IMR-90 (cell line): ENCODE results near the gene IL5RA. TPM values are rescaled to one million over a fixed set of nuclear protein-coding genes. Genes with fewer than 3 reads are reported as not detected.

Experiments used
- ATAC-seq: fragments of 200-7000 bp; cut with Tn5 transposase; 2 replicates; pipeline ENCODE4 v1.9.1; 2020; ENCODE audit warnings: low read depth, mild to moderate bottlenecking, moderate library complexity
- BruUV-seq: library from RNA; stranded (reverse); fragments of 400-500 nt; replicated peaks from 2 replicates; lab custom pipeline; 2021; lab: Mats Ljungman, UMichigan
- CTCF ChIA-PET: fragments of 300-600 bp; formaldehyde crosslinking; extraction: SDS; loops from one replicate; lab custom pipeline; 2021; ENCODE audit warnings: antibody characterized with exemption; lab: Yijun Ruan, JAX
- POLR2A ChIA-PET: fragments of 300-600 bp; sonication (Branson Sonifier 250); formaldehyde crosslinking; loops from one replicate; lab custom pipeline; 2022; ENCODE audit warnings: antibody characterized with exemption; ENCODE audit not compliant: unreplicated experiment; lab: Charles Lee
- DNase-seq: peaks from one replicate; pipeline ENCODE4 v3.0.0; 2013
- H2AFZ ChIP-seq: replicated peaks from 2 replicates; pipeline ENCODE3; 2013; ENCODE audit warnings: low read length, mild to moderate bottlenecking; ENCODE audit not compliant: poor library complexity
- H2AK5ac ChIP-seq: 2 replicates; pipeline ENCODE4 v1.6.1; 2013; ENCODE audit warnings: low read depth, low read length, inconsistent platforms
- H2AK9ac ChIP-seq: replicated peaks from 2 replicates; pipeline ENCODE3; 2013; ENCODE audit warnings: mild to moderate bottlenecking, low read depth, low read length, moderate library complexity; ENCODE audit not compliant: poor library complexity
- H2BK120ac ChIP-seq: 2 replicates; pipeline ENCODE4 v1.6.1; 2013; ENCODE audit warnings: low read depth, low read length, inconsistent platforms
- H2BK15ac ChIP-seq: 3 replicates; pipeline ENCODE4 v1.6.1; 2013; ENCODE audit warnings: low read depth, low read length, inconsistent platforms
- H2BK20ac ChIP-seq: 2 replicates; pipeline ENCODE4 v1.6.1; 2013; ENCODE audit warnings: low read depth, mild to moderate bottlenecking, inconsistent platforms, low read length, moderate library complexity
- H2BK5ac ChIP-seq: 2 replicates; pipeline ENCODE4 v1.6.1; 2013; ENCODE audit warnings: mild to moderate bottlenecking, low read depth, low read length, inconsistent platforms; ENCODE audit not compliant: poor library complexity, severe bottlenecking
- H3K14ac ChIP-seq: replicated peaks from 2 replicates; pipeline ENCODE4 v1.6.1; 2013; ENCODE audit warnings: low read depth, low read length, inconsistent platforms
- H3K18ac ChIP-seq: 2 replicates; pipeline ENCODE4 v1.6.1; 2013; ENCODE audit warnings: low read depth, low read length, control low read depth
- H3K23ac ChIP-seq: 2 replicates; pipeline ENCODE4 v1.6.1; 2013; ENCODE audit warnings: low read depth, low read length, inconsistent platforms
- H3K27ac ChIP-seq: 2 replicates; pipeline ENCODE4 v1.5.1; 2013; ENCODE audit warnings: mild to moderate bottlenecking, control low read depth, low read length; ENCODE audit not compliant: insufficient read depth
- H3K27me3 ChIP-seq: 2 replicates; pipeline ENCODE4 v1.6.1; 2013; ENCODE audit warnings: low read length; ENCODE audit not compliant: control insufficient read depth, insufficient read depth
- H3K36me3 ChIP-seq: 2 replicates; pipeline ENCODE4 v1.6.1; 2013; ENCODE audit warnings: low read length, mixed read lengths; ENCODE audit not compliant: control insufficient read depth, insufficient read depth
- H3K4ac ChIP-seq: 2 replicates; pipeline ENCODE4 v1.6.1; 2013; ENCODE audit warnings: low read depth, low read length, inconsistent platforms
- H3K4me1 ChIP-seq: 2 replicates; pipeline ENCODE4 v1.6.1; 2013; ENCODE audit warnings: low read length, mixed read lengths; ENCODE audit not compliant: control insufficient read depth, insufficient read depth
- H3K4me2 ChIP-seq: 2 replicates; pipeline ENCODE4 v1.6.1; 2013; ENCODE audit warnings: low read depth, mild to moderate bottlenecking, control low read depth, low read length, moderate library complexity
- H3K4me3 ChIP-seq: 2 replicates; pipeline ENCODE4 v1.5.1; 2013; ENCODE audit warnings: low read depth, mild to moderate bottlenecking, control low read depth, low read length, moderate library complexity; ENCODE audit not compliant: insufficient read depth
- H3K56ac ChIP-seq: 2 replicates; pipeline ENCODE4 v1.6.1; 2013; ENCODE audit warnings: low read length, inconsistent platforms; ENCODE audit not compliant: insufficient read depth; ENCODE audit errors: extremely low read depth
- H3K79me1 ChIP-seq, 2 experiments: 2 replicates each; pipeline ENCODE4 v1.6.1; 2013; ENCODE audit warnings: low read length in 2 of 2, inconsistent platforms in 1 of 2, low read depth in 1 of 2
- H3K9ac ChIP-seq: 2 replicates; pipeline ENCODE4 v1.6.1; 2013; ENCODE audit warnings: low read depth, low read length, control low read depth
- H3K9me1 ChIP-seq: 2 replicates; pipeline ENCODE4 v1.6.1; 2013; ENCODE audit warnings: low read length, inconsistent platforms; ENCODE audit not compliant: insufficient read depth
- H3K9me3 ChIP-seq: 2 replicates; pipeline ENCODE4 v1.6.1; 2013; ENCODE audit warnings: low read length; ENCODE audit not compliant: control insufficient read depth, insufficient read depth
- H4K20me1 ChIP-seq: 2 replicates; pipeline ENCODE4 v1.6.1; 2013; ENCODE audit warnings: low read length, inconsistent platforms; ENCODE audit not compliant: insufficient read depth
- H4K5ac ChIP-seq: 2 replicates; pipeline ENCODE4 v1.6.1; 2013; ENCODE audit warnings: mild to moderate bottlenecking, low read depth, low read length, control low read depth
- H4K8ac ChIP-seq, 2 experiments: 2 replicates each; pipeline ENCODE4 v1.6.1; 2013; ENCODE audit warnings: low read depth in 2 of 2, low read length in 2 of 2, control low read depth in 1 of 2, inconsistent platforms in 1 of 2
- H4K91ac ChIP-seq: 2 replicates; pipeline ENCODE4 v1.6.1; 2013; ENCODE audit warnings: low read depth, low read length, inconsistent platforms; ENCODE audit not compliant: insufficient read depth
- BHLHE40 ChIP-seq: fragments of 150-350 bp; IDR thresholded peaks from 2 replicates; pipeline ENCODE4 v1.6.1; 2016; ENCODE audit warnings: mild to moderate bottlenecking, low read depth, low read length
- CEBPB ChIP-seq: IDR thresholded peaks from 2 replicates; pipeline ENCODE4 v1.6.1; 2012; ENCODE audit warnings: low read depth, low read length, improper control_type of control experiment
- CHD1 ChIP-seq: IDR thresholded peaks from 2 replicates; pipeline ENCODE4 v1.6.1; 2012; ENCODE audit warnings: low read depth, low read length, improper control_type of control experiment
- FOS ChIP-seq: fragments of 150-350 bp; IDR thresholded peaks from 2 replicates; pipeline ENCODE4 v1.6.1; 2016; ENCODE audit warnings: low read depth, low read length
- MAFK ChIP-seq: IDR thresholded peaks from 2 replicates; pipeline ENCODE4 v1.6.1; 2012; ENCODE audit warnings: low read depth, low read length, improper control_type of control experiment
- MAZ ChIP-seq: IDR thresholded peaks from 2 replicates; pipeline ENCODE4 v1.6.1; 2012; ENCODE audit warnings: low read depth, mild to moderate bottlenecking, low read length, improper control_type of control experiment, moderate library complexity, borderline replicate concordance
- MXI1 ChIP-seq: IDR thresholded peaks from 2 replicates; pipeline ENCODE4 v1.6.1; 2012; ENCODE audit warnings: low read depth, mild to moderate bottlenecking, low read length, moderate library complexity, borderline replicate concordance
- NFE2L2 ChIP-seq: fragments of 150-350 bp; IDR thresholded peaks from 2 replicates; pipeline ENCODE4 v1.6.1; 2016; ENCODE audit warnings: low read depth, mild to moderate bottlenecking, low read length
- POLR2A ChIP-seq: IDR thresholded peaks from 2 replicates; pipeline ENCODE4 v1.6.1; 2012; ENCODE audit warnings: mild to moderate bottlenecking, low read depth, low read length
- RAD21 ChIP-seq: IDR thresholded peaks from 2 replicates; pipeline ENCODE4 v1.6.1; 2012; ENCODE audit warnings: low read length, improper control_type of control experiment
- RCOR1 ChIP-seq: IDR thresholded peaks from 2 replicates; pipeline ENCODE4 v1.6.1; 2012; ENCODE audit warnings: mild to moderate bottlenecking, low read length, improper control_type of control experiment; ENCODE audit not compliant: insufficient replicate concordance
- RFX5 ChIP-seq: IDR thresholded peaks from 2 replicates; pipeline ENCODE4 v1.8.0; 2012; ENCODE audit warnings: low read depth, mild to moderate bottlenecking, low read length, moderate library complexity
- SMC3 ChIP-seq: fragments of 150-350 bp; IDR thresholded peaks from 2 replicates; pipeline ENCODE4 v1.6.1; 2016; ENCODE audit warnings: low read depth, mild to moderate bottlenecking, antibody characterized with exemption, low read length, moderate library complexity
- USF2 ChIP-seq: fragments of 150-350 bp; IDR thresholded peaks from 2 replicates; pipeline ENCODE4 v1.6.1; 2017; ENCODE audit warnings: mild to moderate bottlenecking, antibody characterized with exemption, low read length, low read depth
- WGBS, 2 experiments: methylation state at CpG; one replicate each; pipeline versions ENCODE4 v1.1.5 to v1.1.7; 2013; ENCODE audit warnings: missing lambda C conversion rate in 2 of 2; ENCODE audit not compliant: insufficient read length in 1 of 2; ENCODE audit errors: extremely low coverage in 2 of 2; 5-methylcytosine and 5-hydroxymethylcytosine counted together
- dilution Hi-C: fragments of 300-500 bp; cut with HindIII; formaldehyde crosslinking; loops from one replicate; pipeline ENCODE4 v1.14.3; 2018; ENCODE audit warnings: low sequenced_read_pairs; ENCODE audit not compliant: unreplicated experiment
- in situ Hi-C: fragments of 300-500 bp; cut with MboI; formaldehyde crosslinking; loops from 3 replicates; pipeline ENCODE4 v1.14.3; 2019; ENCODE audit warnings: low sequenced_read_pairs, inconsistent platforms, mixed read lengths
- intact Hi-C: fragments of 100-400 bp; cut with micrococcal nuclease; formaldehyde crosslinking; loops from 2 replicates; pipeline ENCODE4 v1.10.0; 2022
- polyA plus RNA-seq, 3 experiments: library from polyadenylated mRNA; depleted of rRNA; stranded (reverse); fragments of >200 nt; gene quantifications; 2 replicates each; pipeline ENCODE4 v1.2.3, GENCODE V29; 2012; ENCODE audit warnings: low replicate concordance in 1 of 3
- total RNA-seq: library from RNA; depleted of rRNA; stranded (reverse); fragments of >200 nt; gene quantifications from 2 replicates; pipeline ENCODE4 v1.2.3, GENCODE V29; 2012
- TF ChIP-seq, protein P1 (sequence below): conservative IDR thresholded peaks from 2 replicates; pipeline ENCODE4 v1.5.1; 2012; ENCODE audit warnings: mild to moderate bottlenecking, low read depth, low read length, improper control_type of control experiment
- TF ChIP-seq, protein P2 (sequence below): fragments of 150-350 bp; IDR thresholded peaks from 2 replicates; pipeline ENCODE4 v1.6.1; 2016; ENCODE audit warnings: low read depth, mild to moderate bottlenecking, low read length, moderate library complexity, borderline replicate concordance

Gene IL5RA
- total and polyA plus RNA-seq, 2 of the 4 experiments (the other 2 are of a cell fraction), result not detected

DNA sequence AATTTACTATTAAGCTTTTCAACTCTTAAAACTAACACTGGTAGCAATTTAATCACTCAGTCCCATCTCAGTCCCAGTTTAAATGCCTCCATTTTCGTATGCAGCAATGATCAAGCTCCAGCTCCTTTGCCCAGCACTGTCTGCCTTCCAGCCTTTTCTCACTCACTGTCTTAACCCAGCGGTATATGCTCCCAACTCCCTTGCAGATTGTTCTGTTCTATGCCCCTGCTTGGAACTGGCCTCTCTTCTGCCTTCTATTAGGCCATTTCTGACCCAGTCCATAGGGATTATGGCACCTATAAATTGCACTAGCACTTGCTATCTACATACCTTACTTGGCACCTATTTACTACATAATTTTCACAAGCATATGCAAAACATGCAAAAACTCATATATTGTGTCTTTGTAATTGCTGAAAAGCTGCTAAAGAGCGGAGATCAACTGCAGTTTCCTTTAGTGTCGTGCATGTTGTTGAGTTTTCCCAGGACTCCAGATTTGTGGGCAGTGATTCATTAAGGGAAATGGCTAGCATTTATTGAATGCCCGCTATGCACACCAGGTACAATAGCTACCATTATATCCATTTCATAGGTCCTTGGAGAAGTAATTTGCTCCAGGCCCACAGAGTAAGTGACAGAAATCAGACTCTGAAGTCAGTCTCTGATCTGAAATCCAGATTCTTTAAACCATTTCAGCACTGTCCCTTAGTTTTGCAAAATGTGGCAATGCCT, 44.9 kb upstream of the IL5RA start:
- Histone ChIP-seq H3K23ac (no peak overlapping the region), H2BK15ac (no peak overlapping the region), H4K8ac (no peak overlapping the region), H3K27me3 (no peaks in the 10 kb centered on the region), H3K14ac (no peak overlapping the region), H4K5ac (no peak overlapping the region), H2AK9ac (no peak overlapping the region), H3K27ac (no peak overlapping the region), H3K4me3 (no peak overlapping the region), H4K20me1 (no peaks in the 10 kb centered on the region), H3K9ac (no peak overlapping the region), H3K36me3 (peaks cover 26% of the 10 kb centered on the region), H4K91ac (no peak overlapping the region), H2AFZ (no peak overlapping the region), H2BK5ac (no peak overlapping the region), H2AK5ac (no peak overlapping the region), H3K9me1 (no peaks in the 10 kb centered on the region), H2BK120ac (no peak overlapping the region), H3K18ac (no peak overlapping the region), H3K56ac (no peak overlapping the region), H3K4ac (no peak overlapping the region), H3K79me1 (peaks cover 0 to 3% of the 10 kb centered on the region in 2 experiments; a peak in 2 of 4 replicates), H3K4me1 (no peaks in the 10 kb centered on the region), H3K9me3 (no peaks in the 10 kb centered on the region), H3K4me2 (no peak overlapping the region), H2BK20ac (no peak overlapping the region)
- intact Hi-C loops (no loop called here), dilution Hi-C loops (no loop called here), in situ Hi-C loops (no loop called here)
- POLR2A ChIA-PET, result no interaction called here
- no TSS peak for BruUV-seq
- DNase-seq (no peak), ATAC-seq (no peak)
- CTCF ChIA-PET, result interaction anchor here (1.2 kb wide), 1 partner anchor 14 kb away, joined by 4 read pairs; no protein-coding TSS in a partner anchor
- WGBS, 2 experiments, result 93% methylated on average over 2 of the region's 5 CpGs; no CpG with 5 or more reads in 1 of the 2 experiments
- no peak for TF ChIP-seq RFX5
- no peak for TF ChIP-seq NFE2L2
- TF ChIP-seq, protein P1, sequence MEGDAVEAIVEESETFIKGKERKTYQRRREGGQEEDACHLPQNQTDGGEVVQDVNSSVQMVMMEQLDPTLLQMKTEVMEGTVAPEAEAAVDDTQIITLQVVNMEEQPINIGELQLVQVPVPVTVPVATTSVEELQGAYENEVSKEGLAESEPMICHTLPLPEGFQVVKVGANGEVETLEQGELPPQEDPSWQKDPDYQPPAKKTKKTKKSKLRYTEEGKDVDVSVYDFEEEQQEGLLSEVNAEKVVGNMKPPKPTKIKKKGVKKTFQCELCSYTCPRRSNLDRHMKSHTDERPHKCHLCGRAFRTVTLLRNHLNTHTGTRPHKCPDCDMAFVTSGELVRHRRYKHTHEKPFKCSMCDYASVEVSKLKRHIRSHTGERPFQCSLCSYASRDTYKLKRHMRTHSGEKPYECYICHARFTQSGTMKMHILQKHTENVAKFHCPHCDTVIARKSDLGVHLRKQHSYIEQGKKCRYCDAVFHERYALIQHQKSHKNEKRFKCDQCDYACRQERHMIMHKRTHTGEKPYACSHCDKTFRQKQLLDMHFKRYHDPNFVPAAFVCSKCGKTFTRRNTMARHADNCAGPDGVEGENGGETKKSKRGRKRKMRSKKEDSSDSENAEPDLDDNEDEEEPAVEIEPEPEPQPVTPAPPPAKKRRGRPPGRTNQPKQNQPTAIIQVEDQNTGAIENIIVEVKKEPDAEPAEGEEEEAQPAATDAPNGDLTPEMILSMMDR, result no peak
- no peak for TF ChIP-seq RAD21
- TF ChIP-seq RCOR1, result no peak
- TF ChIP-seq SMC3, result no peak
- no peak for TF ChIP-seq POLR2A
- no peak for TF ChIP-seq FOS
- TF ChIP-seq USF2, result no peak
- TF ChIP-seq BHLHE40, result no peak
- no peak for TF ChIP-seq MAFK
- no peak for TF ChIP-seq MAZ
- TF ChIP-seq CHD1, result no peak
- TF ChIP-seq CEBPB, result no peak
- TF ChIP-seq MXI1, result no peak
- TF ChIP-seq, protein P2, sequence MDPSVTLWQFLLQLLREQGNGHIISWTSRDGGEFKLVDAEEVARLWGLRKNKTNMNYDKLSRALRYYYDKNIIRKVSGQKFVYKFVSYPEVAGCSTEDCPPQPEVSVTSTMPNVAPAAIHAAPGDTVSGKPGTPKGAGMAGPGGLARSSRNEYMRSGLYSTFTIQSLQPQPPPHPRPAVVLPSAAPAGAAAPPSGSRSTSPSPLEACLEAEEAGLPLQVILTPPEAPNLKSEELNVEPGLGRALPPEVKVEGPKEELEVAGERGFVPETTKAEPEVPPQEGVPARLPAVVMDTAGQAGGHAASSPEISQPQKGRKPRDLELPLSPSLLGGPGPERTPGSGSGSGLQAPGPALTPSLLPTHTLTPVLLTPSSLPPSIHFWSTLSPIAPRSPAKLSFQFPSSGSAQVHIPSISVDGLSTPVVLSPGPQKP, result no peak
